HepG2 (cell line): ENCODE results near the gene PXK.

Experiments
- CTCF ChIP-seq: sonication (generic); formaldehyde crosslinking; IDR thresholded peaks from 2 replicates; pipeline ENCODE4 v1.5.0; 2020; ENCODE audit warnings: mild to moderate bottlenecking, missing genetic modification reagents, moderate library complexity
- KDM4B ChIP-seq: sonication (generic); formaldehyde crosslinking; IDR thresholded peaks from 2 replicates; pipeline ENCODE4 v1.4.0; 2020; ENCODE audit warnings: missing genetic modification reagents
- MAFK ChIP-seq, 2 experiments: IDR thresholded peaks in 1 of 2; conservative IDR thresholded peaks in 1 of 2; 2 replicates each; pipeline ENCODE4 v1.6.1; 2011; ENCODE audit warnings: improper control_type of control experiment in 2 of 2, low read length in 2 of 2
- MLX ChIP-seq: IDR thresholded peaks from 2 replicates; pipeline ENCODE4 v1.6.1; 2016
- MLXIP ChIP-seq: sonication (generic); formaldehyde crosslinking; IDR thresholded peaks from 2 replicates; pipeline ENCODE4 v1.9.0; 2021; ENCODE audit warnings: missing genetic modification reagents, borderline replicate concordance
- SOX6 ChIP-seq, 2 experiments: fragments of 450-650 bp in 1 of 2; sonication (generic) in 1 of 2; formaldehyde crosslinking in 1 of 2; IDR thresholded peaks; 2 replicates each; pipeline versions ENCODE4 v1.4.0 to v1.6.1; 2017 to 2020; ENCODE audit warnings: antibody characterized with exemption in 1 of 2, mild to moderate bottlenecking in 1 of 2, missing genetic modification reagents in 1 of 2
- SRF ChIP-seq: IDR thresholded peaks from 2 replicates; pipeline ENCODE4 v1.6.1; 2011; ENCODE audit warnings: mild to moderate bottlenecking, low read depth, low read length, moderate library complexity
- UBTF ChIP-seq: sonication (generic); formaldehyde crosslinking; IDR thresholded peaks from 2 replicates; pipeline ENCODE4 v1.4.0; 2020; ENCODE audit warnings: mild to moderate bottlenecking, missing genetic modification reagents
- ZFX ChIP-seq: sonication (generic); formaldehyde crosslinking; IDR thresholded peaks from 2 replicates; pipeline ENCODE4 v1.4.0; 2020; ENCODE audit warnings: mild to moderate bottlenecking, low read depth, missing genetic modification reagents, moderate library complexity
- ZMYM3 ChIP-seq: sonication (generic); formaldehyde crosslinking; IDR thresholded peaks from 2 replicates; pipeline ENCODE4 v1.5.1; 2020; ENCODE audit warnings: mild to moderate bottlenecking, missing genetic modification reagents
- ZNF687 ChIP-seq: sonication (generic); formaldehyde crosslinking; IDR thresholded peaks from 2 replicates; pipeline ENCODE4 v1.5.1; 2020; ENCODE audit warnings: mild to moderate bottlenecking, missing genetic modification reagents, moderate library complexity

- TF ChIP-seq UBTF (CRISPR knock-in tag) (no peak), ZNF687 (CRISPR knock-in tag) (no peak), SRF (no peak), ZFX (CRISPR knock-in tag) (no peak), MAFK (conservative IDR thresholded peaks at IDR 0.05 in 1 of 2, IDR thresholded peaks at IDR 0.05 in 1 of 2; ENCODE audit: low read length in 2 of 2) (0 out of 4 replicates have a peak, but pooled peaks of 1 of the 2 experiments have one; percentile 14), KDM4B (CRISPR knock-in tag) (no peak), ZMYM3 (CRISPR knock-in tag) (no peak), CTCF (CRISPR knock-in tag) (no peak), MLXIP (CRISPR knock-in tag) (no peak), MLX (no peak), SOX6 (IDR thresholded peaks at IDR 0.05) (no peak), SOX6 (CRISPR knock-in tag; IDR thresholded peaks at IDR 0.05) (no peak)
Observed at GRCh38 chr3:58441514-58442450, 109.1 kb downstream of the PXK start.
